CD4-positive, alpha-beta T cell treated with Interferon gamma for 1 hour (primary cell): Measurements from ENCODE around the gene SLMAP.

Experiments
- DNase-seq: peaks from one replicate; pipeline ENCODE4 v3.0.0-alpha.2; 2020

The SLMAP gene

DNA sequence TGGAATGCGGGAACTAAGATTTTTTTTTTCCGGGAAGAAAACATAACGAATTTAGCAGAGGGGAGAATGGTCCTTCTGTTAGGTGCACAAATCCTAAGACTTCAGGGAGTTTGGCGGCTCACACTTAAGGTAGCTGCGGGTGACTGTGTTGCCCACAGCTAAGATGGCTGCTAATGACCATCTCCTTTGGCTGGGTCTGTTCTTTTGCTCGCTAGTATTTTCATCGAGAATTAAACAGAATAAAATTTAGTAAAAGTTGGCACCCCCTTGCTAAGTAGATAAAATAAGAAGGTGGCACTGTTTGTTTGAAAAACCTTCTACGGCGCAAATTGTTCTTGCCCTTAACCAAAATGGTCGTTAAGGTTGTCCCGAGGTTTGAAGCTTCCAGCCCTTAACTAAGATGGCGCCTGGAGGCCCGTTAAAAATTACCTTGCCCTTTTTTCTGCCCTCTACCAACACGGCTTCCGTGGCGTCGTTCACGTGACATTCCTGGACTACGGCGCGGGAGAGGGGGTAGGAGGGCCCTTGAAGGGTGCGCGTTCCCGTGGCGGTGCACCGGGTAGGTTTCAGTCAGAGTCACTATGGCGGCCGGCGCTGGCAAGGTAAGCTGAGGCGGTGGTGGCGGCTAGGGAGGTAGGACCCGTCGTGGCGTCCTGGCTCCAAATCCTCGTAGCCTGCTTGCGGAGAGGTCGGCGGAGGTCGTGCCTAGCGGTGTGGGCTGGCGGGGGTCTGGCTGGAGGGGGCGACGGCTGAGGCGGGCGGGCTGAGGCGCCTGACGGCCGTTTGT is at the start of gene SLMAP:
Gene SLMAP (plus strand): TSS at position 569 of the 787 bp plus-strand sequence. CDS start 1,343 bp downstream, outside the sequence.
- peak; percentile 94 for DNase-seq

DNA sequence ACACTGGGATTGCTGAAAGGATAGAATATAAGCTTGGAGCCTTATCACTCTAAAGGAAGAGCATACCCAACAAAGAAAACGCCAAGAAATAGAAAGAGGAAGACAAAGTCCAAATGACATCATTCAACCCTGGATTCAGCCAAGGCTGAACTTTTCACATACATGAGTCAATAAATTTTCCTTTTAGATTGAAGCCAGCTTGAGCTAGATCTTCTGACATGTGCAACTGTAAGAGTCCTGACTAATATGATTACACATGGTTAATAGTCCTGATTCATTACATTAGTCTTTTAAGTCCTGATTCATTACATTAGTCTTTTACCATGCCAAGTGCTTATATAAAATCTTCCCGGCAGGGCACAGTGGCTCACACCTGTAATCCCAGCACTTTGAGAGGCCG is 49.6 kb upstream of the SLMAP start:
- no peak for DNase-seq

GRCh38 chr3:57709031-57709430 is 47.1 kb upstream of the SLMAP start:
- DNase-seq, result no peak

DNA sequence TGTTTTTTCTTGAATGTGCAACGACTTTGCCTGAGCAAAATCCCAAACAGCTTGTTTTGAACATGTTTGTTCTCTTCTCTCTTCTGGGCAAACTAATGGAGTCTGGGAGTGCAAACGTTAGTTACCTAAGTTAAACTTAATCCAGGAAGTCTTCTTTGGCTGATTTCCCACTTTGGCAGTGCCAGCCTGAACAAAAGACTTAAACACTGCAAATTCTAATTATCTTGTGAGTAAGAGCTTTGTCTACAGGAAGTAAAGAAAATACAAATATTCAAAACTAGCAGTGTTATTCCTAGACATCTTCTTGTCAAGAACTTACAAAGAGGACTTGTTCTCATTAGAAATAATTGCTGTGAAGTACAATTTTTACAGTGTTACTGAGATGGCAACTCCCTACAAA is 46.5 kb upstream of the SLMAP start:
- DNase-seq, result no peak

GRCh38 chr3:57715686-57716085 is 40.4 kb upstream of the SLMAP start:
- DNase-seq, result no peak

- DNase-seq, result no peak
These were observed 38.8 kb upstream of the SLMAP start for GRCh38 chr3:57717205-57717868.

DNA sequence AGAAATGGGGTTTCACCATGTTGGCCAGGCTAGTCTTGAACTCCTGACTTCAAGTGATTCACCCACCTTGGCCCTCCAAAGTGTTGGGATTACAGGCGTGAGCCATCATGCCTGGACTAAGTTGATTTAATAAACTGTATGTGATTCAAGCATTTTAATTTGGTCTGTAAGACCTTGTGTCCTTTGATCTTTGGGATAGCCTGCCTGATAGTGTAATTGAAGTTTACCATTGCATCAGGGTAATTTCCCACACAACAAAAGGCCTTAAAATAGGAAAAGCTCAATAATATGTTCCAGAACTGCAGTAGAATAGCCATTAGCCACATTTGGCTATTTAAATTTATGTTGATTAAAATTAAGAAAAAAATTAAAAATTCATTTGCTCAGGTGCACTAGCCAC is 38.0 kb upstream of the SLMAP start:
- no peak for DNase-seq

DNA sequence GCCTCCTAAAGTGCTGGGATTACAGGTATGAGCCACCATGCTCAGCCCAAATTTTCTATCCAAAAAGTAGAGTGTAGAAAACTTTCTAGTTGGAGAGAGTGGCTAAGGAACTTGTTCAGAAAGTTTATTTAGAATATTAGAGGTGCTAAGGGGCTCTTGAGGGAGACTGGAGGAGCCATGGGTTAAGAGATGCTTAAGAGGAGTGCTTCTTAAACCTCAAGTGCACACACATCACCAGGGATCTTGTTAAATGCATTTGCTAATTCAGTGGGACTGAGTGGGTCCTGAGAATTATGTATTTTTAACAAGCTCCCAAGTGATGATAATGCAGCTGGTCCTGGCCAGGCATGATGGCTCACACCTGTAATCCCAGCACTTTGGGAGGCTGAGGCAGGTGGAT is 29.7 kb upstream of the SLMAP start:
- DNase-seq, result no peak

GRCh38 chr3:57727106-57727505 is 29.0 kb upstream of the SLMAP start:
- no peak for DNase-seq

- DNase-seq, result peak; percentile 6
These were observed 26.6 kb upstream of the SLMAP start for GRCh38 chr3:57729334-57730045.

DNA sequence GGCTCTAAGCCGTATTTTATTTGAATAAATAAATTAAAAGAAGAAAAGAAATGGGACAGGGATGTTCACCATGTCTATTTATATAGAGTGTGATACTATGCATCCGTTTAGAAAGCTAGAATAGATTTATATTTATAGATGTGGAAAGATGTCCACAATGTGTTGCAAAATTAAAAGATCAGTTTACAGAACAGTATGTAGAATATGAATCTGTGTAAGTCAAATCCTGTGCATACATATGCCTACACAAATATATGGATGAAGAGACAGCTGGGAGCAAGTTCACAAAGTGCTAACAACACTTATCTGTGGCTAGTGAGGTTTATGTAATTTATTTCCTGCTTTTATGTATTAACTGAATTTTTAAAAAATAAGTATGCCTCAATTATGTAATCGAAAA is 25.4 kb upstream of the SLMAP start:
- DNase-seq, result no peak

DNA sequence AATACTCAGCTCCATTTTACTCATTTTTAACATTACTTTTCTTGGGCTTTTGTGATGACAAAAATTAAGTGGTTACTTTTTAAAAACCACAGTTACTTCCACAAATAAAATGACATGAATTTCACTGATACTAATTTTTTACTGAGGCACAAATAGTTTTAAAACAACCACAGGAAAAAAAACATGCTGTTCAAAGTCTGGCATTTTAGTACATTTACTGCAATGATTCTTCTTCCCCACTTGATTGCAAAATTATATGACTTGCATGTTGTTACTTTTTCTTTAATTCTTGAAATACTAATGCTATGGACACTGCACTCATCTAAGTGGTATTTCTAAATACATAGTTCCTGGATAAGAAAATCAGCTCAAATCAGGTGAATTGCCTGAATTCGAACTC is 24.8 kb upstream of the SLMAP start:
- no peak for DNase-seq

DNA sequence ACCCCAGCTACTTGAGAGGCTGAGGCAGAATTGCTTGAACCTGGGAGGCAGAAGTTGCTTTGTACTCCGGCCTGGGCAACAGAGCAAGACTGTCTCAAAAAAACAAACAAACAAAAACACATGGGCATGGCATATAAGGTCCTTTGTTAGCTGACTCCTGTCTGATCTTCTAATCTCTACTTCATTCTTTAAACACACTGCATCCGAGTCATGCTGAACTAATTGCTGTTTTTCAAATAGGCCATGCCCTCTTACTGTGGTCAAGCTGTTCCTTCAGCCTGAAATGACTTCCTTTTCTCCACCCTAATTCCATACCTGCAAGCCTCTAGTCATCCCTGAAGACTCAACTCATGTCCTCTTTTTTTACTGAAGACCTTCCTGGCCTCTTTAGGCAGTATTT is 22.3 kb upstream of the SLMAP start:
- DNase-seq, result no peak

DNA sequence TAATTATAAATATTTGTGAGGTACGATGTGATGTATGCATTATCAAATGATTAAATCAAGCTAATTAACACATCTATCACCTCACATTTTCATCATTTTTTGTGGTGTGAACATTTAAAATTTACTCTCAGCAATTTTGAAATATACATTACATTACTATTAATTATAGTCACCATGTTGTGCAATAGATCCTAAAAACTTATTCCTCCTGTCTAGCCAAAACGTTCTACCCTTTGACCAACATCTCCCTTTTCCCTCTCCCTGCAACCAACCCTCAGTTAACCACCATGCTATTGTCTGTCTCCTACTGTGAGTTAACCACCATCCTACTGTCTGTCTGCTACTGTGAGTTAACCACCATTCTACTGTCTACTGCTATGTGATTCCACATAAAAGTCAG is 20.7 kb upstream of the SLMAP start:
- no peak for DNase-seq

DNA sequence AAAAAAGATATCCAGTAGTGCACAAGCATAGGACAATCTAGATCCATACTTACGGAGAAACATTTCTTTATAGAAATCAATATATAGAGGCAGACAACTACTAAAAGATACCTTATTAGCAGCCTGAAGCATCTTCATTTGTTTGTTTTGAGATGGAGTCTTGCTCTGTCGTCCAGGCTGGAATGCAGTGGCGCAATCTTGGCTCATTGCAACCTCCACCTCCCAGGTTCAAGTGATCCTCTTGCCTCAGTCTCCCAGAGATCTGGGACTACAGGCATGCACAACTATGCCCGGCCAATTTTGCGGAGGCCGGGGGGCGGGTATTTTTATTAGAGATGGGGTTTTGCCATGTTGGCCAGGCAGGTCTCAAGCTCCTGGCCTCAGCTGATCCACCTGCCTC is 18.3 kb upstream of the SLMAP start:
- DNase-seq, result no peak

- no peak for DNase-seq
These were observed 17.7 kb upstream of the SLMAP start for GRCh38 chr3:57738391-57738790.

DNA sequence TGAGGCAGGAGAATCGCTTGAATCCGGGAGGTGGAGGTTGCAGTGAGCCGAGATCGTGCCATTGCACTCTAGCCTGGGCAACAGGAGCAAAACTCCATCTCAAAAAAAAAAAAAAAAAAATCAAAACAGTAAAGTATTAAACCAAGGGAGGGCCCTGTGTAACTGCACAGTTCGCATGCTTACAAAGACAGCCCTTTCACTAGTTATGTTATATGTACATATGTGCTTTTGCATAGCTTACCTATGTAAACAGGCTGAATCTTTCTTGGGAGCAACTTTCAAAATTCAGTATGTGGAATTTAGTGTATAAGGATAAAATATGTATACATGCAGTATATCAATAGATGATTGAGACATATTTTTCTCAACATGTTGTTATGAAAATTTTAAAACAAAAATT is 16.1 kb upstream of the SLMAP start:
- no peak for DNase-seq

DNA sequence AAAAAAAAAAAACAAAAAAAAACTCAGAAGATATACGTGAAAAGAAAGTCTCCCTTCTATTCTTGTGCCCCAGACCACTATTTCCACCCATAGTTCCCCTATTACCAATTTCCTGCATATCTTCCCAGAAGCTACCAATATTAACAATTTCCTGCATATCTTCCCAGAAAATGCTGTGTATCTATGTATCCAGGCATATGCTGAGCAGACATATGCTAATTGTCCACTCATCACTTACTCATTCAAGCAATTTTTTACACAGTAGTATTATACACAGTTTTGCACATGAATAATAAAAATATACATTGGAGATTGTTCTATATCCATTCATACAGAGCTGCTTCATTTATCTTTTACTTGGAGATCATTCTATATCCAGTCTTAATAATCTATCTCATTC is 12.6 kb upstream of the SLMAP start:
- no peak for DNase-seq

DNA sequence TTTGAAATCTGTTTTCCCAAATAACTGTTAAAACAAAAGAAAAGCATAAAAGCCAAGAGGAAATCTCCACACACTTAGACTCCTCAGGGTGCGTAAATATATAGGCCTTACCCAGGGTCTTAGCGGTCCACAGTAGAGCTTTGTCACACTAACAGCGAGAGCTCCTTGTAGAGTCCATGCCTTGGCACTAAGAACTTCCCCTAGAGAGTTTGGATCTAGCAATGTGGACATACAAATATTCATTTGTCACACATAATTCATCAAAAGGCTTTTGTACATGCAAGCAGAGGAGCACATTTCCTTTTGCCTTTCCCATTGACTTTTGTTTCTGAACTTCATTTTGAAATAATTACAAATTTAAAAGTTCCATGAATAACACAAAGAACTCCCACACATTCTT is 11.0 kb upstream of the SLMAP start:
- no peak for DNase-seq

- no peak for DNase-seq
These were observed 9.7 kb upstream of the SLMAP start for GRCh38 chr3:57746156-57747010.

GRCh38 chr3:57749542-57749941 is 6.6 kb upstream of the SLMAP start:
- DNase-seq, result no peak

GRCh38 chr3:57752307-57752706 is 3.8 kb upstream of the SLMAP start:
- no peak for DNase-seq

DNA sequence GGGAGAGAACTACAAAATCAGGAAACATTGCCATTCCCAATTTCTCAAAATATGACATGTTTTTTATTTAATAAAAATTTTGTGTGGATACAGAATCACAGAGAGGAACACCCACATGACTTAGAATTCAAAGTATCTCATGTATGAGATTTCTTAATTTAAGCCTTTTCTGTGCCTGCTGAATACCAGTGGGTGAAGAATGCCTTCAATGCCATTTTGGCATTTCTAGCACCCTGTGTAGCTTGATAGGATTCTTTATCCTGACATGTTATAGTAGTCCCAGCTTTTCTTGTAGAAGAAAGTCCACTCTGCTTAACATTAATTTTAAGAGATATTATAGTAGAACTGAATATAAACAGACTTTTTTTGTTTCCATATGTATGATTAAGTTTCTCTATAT is 3.1 kb upstream of the SLMAP start:
- DNase-seq, result no peak
